HepG2 (cell line): ENCODE results near the gene PLEKHG4B. TPM values are rescaled to one million over a fixed set of nuclear protein-coding genes. Genes with fewer than 3 reads are reported as not detected.

ENCODE experiments used
- ATAC-seq: fragments of 200-7000 bp; cut with Tn5 transposase; 3 replicates; pipeline ENCODE4 v1.9.1; 2020; ENCODE audit warnings: mild to moderate bottlenecking, moderate library complexity
- BruUV-seq: library from RNA; stranded (reverse); fragments of 400-500 nt; replicated peaks from 2 replicates; lab custom pipeline; 2021; lab: Mats Ljungman, UMichigan
- CTCF ChIA-PET: fragments of 300-600 bp; formaldehyde crosslinking; extraction: SDS; loops from one replicate; lab custom pipeline; 2021; ENCODE audit warnings: low total read pairs, inconsistent platforms, low intra/inter-chr PET ratio; lab: Yijun Ruan, JAX
- POLR2A ChIA-PET: fragments of 350-600 bp; sonication (Branson Sonifier 250); formaldehyde crosslinking; loops from one replicate; lab custom pipeline; 2020; ENCODE audit warnings: antibody characterized with exemption, inconsistent platforms; lab: Yijun Ruan, JAX
- DNase-seq: peaks from one replicate; pipeline ENCODE4 v3.0.0-alpha.2; 2015; ENCODE audit warnings: low spot score
- FAIRE-seq: peaks from 3 replicates; lab custom pipeline; 2011; peaks lifted over from hg19 to GRCh38; lab: Jason Lieb, UNC
- H2AFZ ChIP-seq: one replicate; pipeline ENCODE4 v1.6.1; 2011; ENCODE audit warnings: low read length, inconsistent platforms
- H3K27ac ChIP-seq: fragments of 300-600 bp; 3 replicates; pipeline ENCODE4 v1.8.0; 2011; ENCODE audit warnings: mixed run types, mild to moderate bottlenecking, mixed read lengths, low read length, inconsistent platforms; ENCODE audit not compliant: insufficient read depth; ENCODE audit errors: extremely low read length
- H3K27me3 ChIP-seq, 2 experiments: fragments of 200-600 bp in 1 of 2; 2 replicates in 1 of 2; 3 replicates in 1 of 2; pipeline versions ENCODE4 v1.6.0 to v1.8.0; 2011; ENCODE audit warnings: low read length in 2 of 2, mild to moderate bottlenecking in 2 of 2, moderate library complexity in 2 of 2, inconsistent platforms in 1 of 2; ENCODE audit not compliant: insufficient read depth in 2 of 2, control insufficient read depth in 1 of 2
- H3K36me3 ChIP-seq, 2 experiments: fragments of 200-600 bp in 1 of 2; replicated peaks in 1 of 2; 2 replicates in 1 of 2; 3 replicates in 1 of 2; pipeline versions ENCODE4 v1.5.1 to v1.8.0; 2011; ENCODE audit warnings: low read length in 2 of 2, inconsistent platforms in 1 of 2; ENCODE audit not compliant: insufficient read depth in 2 of 2, control insufficient read depth in 1 of 2
- H3K4me1 ChIP-seq: 2 replicates; pipeline ENCODE4 v1.5.1; 2012; ENCODE audit warnings: low read length, inconsistent platforms; ENCODE audit not compliant: insufficient read depth
- H3K4me2 ChIP-seq: 2 replicates; pipeline ENCODE4 v1.6.0; 2011; ENCODE audit warnings: low read depth, low read length, inconsistent platforms
- H3K4me3 ChIP-seq, 3 experiments: fragments of 200-600 bp in 1 of 3; sonication (generic), shearing (Covaris generic) in 1 of 3; replicated peaks in 1 of 3; 2 replicates each; pipeline ENCODE4 v1.5.1; 2011 to 2016; ENCODE audit warnings: low read length in 3 of 3, inconsistent platforms in 2 of 3, low read depth in 2 of 3, mild to moderate bottlenecking in 2 of 3, control low read depth in 1 of 3, mixed read lengths in 1 of 3; ENCODE audit not compliant: insufficient read depth in 1 of 3
- H3K79me2 ChIP-seq: one replicate; pipeline ENCODE4 v1.6.1; 2011; ENCODE audit warnings: low read length, inconsistent platforms; ENCODE audit not compliant: insufficient read depth
- H3K9ac ChIP-seq: 2 replicates; pipeline ENCODE4 v1.6.0; 2011; ENCODE audit warnings: mild to moderate bottlenecking, low read depth, low read length, inconsistent platforms; ENCODE audit not compliant: insufficient read depth
- H3K9me3 ChIP-seq: 2 replicates; pipeline ENCODE4 v1.5.1; 2012; ENCODE audit warnings: mild to moderate bottlenecking, low read length
- H4K20me1 ChIP-seq: 2 replicates; pipeline ENCODE4 v1.6.0; 2011; ENCODE audit warnings: inconsistent platforms, mild to moderate bottlenecking, low read length, moderate library complexity; ENCODE audit not compliant: insufficient read depth
- NONO ChIP-seq, 2 experiments: fragments of 450-650 bp in 1 of 2; sonication (generic) in 1 of 2; formaldehyde crosslinking in 1 of 2; IDR thresholded peaks in 1 of 2; conservative IDR thresholded peaks in 1 of 2; 2 replicates each; pipeline versions ENCODE4 v1.6.1 to v1.8.0; 2017 to 2022; ENCODE audit warnings: mild to moderate bottlenecking in 1 of 2, missing genetic modification reagents in 1 of 2, moderate library complexity in 1 of 2
- POLR2G ChIP-seq: fragments of 200-400 bp; formaldehyde crosslinking; IDR thresholded peaks from 2 replicates; pipeline ENCODE4 v1.6.1; 2018; ENCODE audit warnings: mild to moderate bottlenecking, low read depth, low read length, moderate library complexity
- STAG1 ChIP-seq: sonication (generic); formaldehyde crosslinking; IDR thresholded peaks from 2 replicates; pipeline ENCODE4 v1.4.0; 2020; ENCODE audit warnings: missing genetic modification reagents
- ZNF816 ChIP-seq: sonication (generic); formaldehyde crosslinking; IDR thresholded peaks from 2 replicates; pipeline ENCODE4 v1.8.0; 2022; ENCODE audit warnings: missing genetic modification reagents, mild to moderate bottlenecking, borderline replicate concordance
- WGBS: methylation state at CpG from one replicate; pipeline ENCODE4 v1.1.6; 2017; ENCODE audit warnings: low lambda C conversion rate; 5-methylcytosine and 5-hydroxymethylcytosine counted together
- in situ Hi-C: cut with HindIII; loops from 2 replicates; pipeline ENCODE4 v1.10.0; 2017; ENCODE audit warnings: low pct_unique_long_range_greater_than_20kb; ENCODE audit not compliant: extremely low pct_ligation_motif_present
- intact Hi-C: fragments of 100-400 bp; cut with micrococcal nuclease; formaldehyde crosslinking; loops from one replicate; pipeline ENCODE4 v1.10.0; 2022; ENCODE audit not compliant: unreplicated experiment
- polyA plus RNA-seq, 8 experiments: library from polyadenylated mRNA; depleted of rRNA in 3 of 8; stranded (reverse) in 7 of 8; unstranded in 1 of 8; fragments of >200 nt; fragmentation: Illumina TruSeq in 4 of 8; extraction: Trizol in 4 of 8; gene quantifications; 2 replicates each; pipeline versions ENCODE4 v1.2.1 to v1.2.3, GENCODE V29; 2011 to 2016; ENCODE audit warnings: low read depth in 4 of 8, missing spikeins in 1 of 8, mixed read lengths in 1 of 8; ENCODE audit not compliant: insufficient read depth in 1 of 8
- total RNA-seq, 5 experiments: library from RNA; depleted of rRNA; stranded (reverse); fragments of >200 nt; fragmentation: Illumina TruSeq; extraction: Trizol; gene quantifications; 2 replicates each; pipeline ENCODE4 v1.2.3, GENCODE V29; 2016; ENCODE audit warnings: low read depth in 1 of 5
- TF ChIP-seq, protein P1 (sequence below): sonication (generic); formaldehyde crosslinking; IDR thresholded peaks from 2 replicates; pipeline ENCODE4 v1.5.0; 2020; ENCODE audit warnings: mild to moderate bottlenecking, missing genetic modification reagents, moderate library complexity
- TF ChIP-seq, protein P2 (sequence below): sonication (generic); formaldehyde crosslinking; IDR thresholded peaks from 2 replicates; pipeline ENCODE4 v1.4.0; 2020; ENCODE audit warnings: missing genetic modification reagents

The PLEKHG4B gene
- total and polyA plus RNA-seq, 2 of the 13 experiments (the other 11 are each of a cell fraction or from before 2014, with no cell fraction given) = 0.09 TPM; not detected in 1

DNA sequence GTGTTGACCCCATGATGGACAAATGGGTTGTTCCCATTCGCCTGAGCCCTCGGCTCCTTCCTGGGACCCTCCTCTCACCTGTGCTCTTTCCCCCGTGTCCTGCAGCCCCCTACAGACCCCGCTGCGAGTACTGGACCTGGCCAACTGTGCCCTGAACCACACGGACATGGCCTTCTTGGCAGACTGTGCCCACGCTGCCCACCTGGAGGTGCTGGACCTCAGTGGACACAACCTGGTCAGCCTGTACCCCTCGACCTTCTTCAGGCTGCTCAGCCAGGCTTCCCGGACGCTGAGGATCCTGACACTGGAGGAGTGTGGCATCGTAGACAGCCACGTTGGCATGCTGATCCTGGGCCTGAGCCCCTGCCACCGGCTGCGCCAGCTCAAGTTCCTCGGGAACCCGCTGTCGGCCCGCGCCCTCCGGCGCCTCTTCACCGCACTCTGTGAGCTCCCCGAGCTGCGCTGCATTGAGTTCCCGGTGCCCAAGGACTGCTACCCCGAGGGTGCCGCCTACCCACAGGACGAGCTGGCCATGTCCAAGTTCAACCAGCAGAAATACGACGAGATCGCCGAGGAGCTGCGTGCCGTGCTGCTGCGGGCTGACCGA is 102.7 kb downstream of the PLEKHG4B start (continued):
- no peak for TF ChIP-seq NONO (IDR thresholded peaks at IDR 0.05)
- no peak for TF ChIP-seq NONO (CRISPR knock-in tag; conservative IDR thresholded peaks at IDR 0.05)

DNA sequence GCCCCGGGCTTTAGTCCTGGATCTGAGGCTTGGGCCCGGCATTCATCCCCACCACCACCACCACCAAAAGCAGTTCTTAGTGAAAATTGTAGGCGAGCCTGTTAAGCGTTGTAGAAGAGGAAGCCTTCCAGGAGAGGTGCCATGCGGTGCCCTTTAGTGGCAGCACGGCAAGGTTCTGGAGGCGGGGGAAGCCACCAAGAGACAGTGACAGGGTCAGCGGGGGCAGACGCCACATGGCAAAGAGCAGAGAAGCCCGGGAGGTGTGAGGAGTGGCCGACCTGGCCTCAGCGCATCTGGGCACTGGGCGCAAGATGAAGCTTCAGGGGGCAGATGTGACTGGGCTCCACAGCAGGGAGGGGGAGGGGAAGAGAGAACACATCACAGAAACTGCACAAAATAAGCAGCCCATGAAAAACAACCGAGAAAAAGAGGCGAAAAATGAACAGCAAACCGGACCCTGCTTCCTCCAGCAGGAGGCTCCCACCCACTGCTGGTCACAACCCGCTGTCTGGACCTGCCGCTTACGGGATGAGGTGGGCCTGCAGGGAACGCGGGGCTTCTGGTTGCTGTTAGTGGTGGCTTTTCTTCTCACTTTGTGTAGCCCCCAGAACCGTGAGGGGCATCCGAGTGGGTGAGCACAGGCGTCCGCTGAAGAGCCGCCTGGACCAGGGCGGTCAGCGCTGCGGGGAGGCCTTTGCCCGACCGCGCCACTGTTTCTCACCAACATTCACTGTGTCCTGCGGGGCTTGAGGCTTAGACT is 103.6 kb downstream of the PLEKHG4B start:
- no peaks in the 10 kb centered on the region for H3K4me1 ChIP-seq
- H3K27me3 ChIP-seq = no peaks in the 10 kb centered on the region
- H3K36me3 ChIP-seq = 0 out of 5 replicates have a peak, but pooled peaks cover 0 to 3% of the 10 kb centered on the region in 2 experiments
- CTCF ChIA-PET = no interaction called here
- POLR2A ChIA-PET = no interaction called here
- H4K20me1 ChIP-seq = no peaks in the 10 kb centered on the region
- TF ChIP-seq, protein P1, sequence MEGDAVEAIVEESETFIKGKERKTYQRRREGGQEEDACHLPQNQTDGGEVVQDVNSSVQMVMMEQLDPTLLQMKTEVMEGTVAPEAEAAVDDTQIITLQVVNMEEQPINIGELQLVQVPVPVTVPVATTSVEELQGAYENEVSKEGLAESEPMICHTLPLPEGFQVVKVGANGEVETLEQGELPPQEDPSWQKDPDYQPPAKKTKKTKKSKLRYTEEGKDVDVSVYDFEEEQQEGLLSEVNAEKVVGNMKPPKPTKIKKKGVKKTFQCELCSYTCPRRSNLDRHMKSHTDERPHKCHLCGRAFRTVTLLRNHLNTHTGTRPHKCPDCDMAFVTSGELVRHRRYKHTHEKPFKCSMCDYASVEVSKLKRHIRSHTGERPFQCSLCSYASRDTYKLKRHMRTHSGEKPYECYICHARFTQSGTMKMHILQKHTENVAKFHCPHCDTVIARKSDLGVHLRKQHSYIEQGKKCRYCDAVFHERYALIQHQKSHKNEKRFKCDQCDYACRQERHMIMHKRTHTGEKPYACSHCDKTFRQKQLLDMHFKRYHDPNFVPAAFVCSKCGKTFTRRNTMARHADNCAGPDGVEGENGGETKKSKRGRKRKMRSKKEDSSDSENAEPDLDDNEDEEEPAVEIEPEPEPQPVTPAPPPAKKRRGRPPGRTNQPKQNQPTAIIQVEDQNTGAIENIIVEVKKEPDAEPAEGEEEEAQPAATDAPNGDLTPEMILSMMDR = peak; percentile 25; the same call in 1 of the 2 replicates
- TF ChIP-seq ZNF816 (CRISPR knock-in tag) (no peak), STAG1 (peak; percentile 19; the same call in 1 of the 2 replicates), POLR2G (no peak)
- TF ChIP-seq, protein P2, sequence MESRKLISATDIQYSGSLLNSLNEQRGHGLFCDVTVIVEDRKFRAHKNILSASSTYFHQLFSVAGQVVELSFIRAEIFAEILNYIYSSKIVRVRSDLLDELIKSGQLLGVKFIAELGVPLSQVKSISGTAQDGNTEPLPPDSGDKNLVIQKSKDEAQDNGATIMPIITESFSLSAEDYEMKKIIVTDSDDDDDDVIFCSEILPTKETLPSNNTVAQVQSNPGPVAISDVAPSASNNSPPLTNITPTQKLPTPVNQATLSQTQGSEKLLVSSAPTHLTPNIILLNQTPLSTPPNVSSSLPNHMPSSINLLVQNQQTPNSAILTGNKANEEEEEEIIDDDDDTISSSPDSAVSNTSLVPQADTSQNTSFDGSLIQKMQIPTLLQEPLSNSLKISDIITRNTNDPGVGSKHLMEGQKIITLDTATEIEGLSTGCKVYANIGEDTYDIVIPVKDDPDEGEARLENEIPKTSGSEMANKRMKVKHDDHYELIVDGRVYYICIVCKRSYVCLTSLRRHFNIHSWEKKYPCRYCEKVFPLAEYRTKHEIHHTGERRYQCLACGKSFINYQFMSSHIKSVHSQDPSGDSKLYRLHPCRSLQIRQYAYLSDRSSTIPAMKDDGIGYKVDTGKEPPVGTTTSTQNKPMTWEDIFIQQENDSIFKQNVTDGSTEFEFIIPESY (CRISPR knock-in tag) = peak; percentile 52; the same call in 1 of the 2 replicates
- H3K4me2 ChIP-seq = no peak overlapping the region
- H3K9me3 ChIP-seq = no peaks in the 10 kb centered on the region
- ATAC-seq (peak; percentile 44; the same call in 2 of the 3 replicates), DNase-seq (no peak), FAIRE-seq (no peak)
- WGBS = 67% methylated on average over 20 of the region's 33 CpGs
- no TSS peak for BruUV-seq
- no peak overlapping the region for H3K9ac ChIP-seq
- H2AFZ ChIP-seq = no peak overlapping the region
- H3K4me3 ChIP-seq = no peak overlapping the region
- no peak overlapping the region for H3K27ac ChIP-seq
- intact Hi-C loops = no loop called here
- no peaks in the 10 kb centered on the region for H3K79me2 ChIP-seq
- in situ Hi-C loops = no loop called here
